ENCODE measurements around the gene UTF1.

- TF ChIP-seq CTCF (IDR thresholded peaks at IDR 0.05) (no peak), POLR2A (IDR thresholded peaks at IDR 0.05) (no peak)
Measured at GRCh38 chr10:133267829-133268228, 37.8 kb downstream of the UTF1 start.

Data from vagina (tissue), 2 donors.